GM23338 (cell line): ENCODE results near the gene SEMA5A. TPM values are rescaled to one million over a fixed set of nuclear protein-coding genes. Genes with fewer than 3 reads are reported as not detected.

Experiments used
- ATAC-seq: fragments of 200-7000 bp; cut with Tn5 transposase; 3 replicates; pipeline ENCODE4 v1.9.1; 2020
- DNase-seq: peaks from one replicate; pipeline ENCODE4 v3.0.0-alpha.2; 2015; ENCODE audit warnings: low spot score
- H2AFZ ChIP-seq: fragments of 200-600 bp; sonication (generic); 2 replicates; pipeline ENCODE4 v1.8.0; 2016; ENCODE audit warnings: antibody characterized with exemption, mild to moderate bottlenecking, moderate library complexity
- H3F3A ChIP-seq: fragments of 200-600 bp; sonication (generic); replicated peaks from 2 replicates; pipeline ENCODE4 v1.8.0; 2017; ENCODE audit warnings: antibody characterized with exemption, mixed run types, low read depth
- H3K27ac ChIP-seq: fragments of 200-600 bp; sonication (generic); 2 replicates; pipeline ENCODE4 v1.6.1; 2016; ENCODE audit warnings: low read depth
- H3K27me3 ChIP-seq: fragments of 200-600 bp; sonication (generic); 2 replicates; pipeline ENCODE4 v1.8.0; 2016; ENCODE audit warnings: mild to moderate bottlenecking, mixed run types, moderate library complexity; ENCODE audit not compliant: insufficient read depth
- H3K36me3 ChIP-seq: fragments of 200-600 bp; sonication (generic); 2 replicates; pipeline ENCODE4 v1.8.0; 2016; ENCODE audit warnings: mild to moderate bottlenecking; ENCODE audit not compliant: insufficient read depth
- H3K4me1 ChIP-seq: fragments of 200-600 bp; sonication (generic); 2 replicates; pipeline ENCODE4 v1.8.0; 2016; ENCODE audit warnings: mild to moderate bottlenecking, moderate library complexity; ENCODE audit not compliant: insufficient read depth
- H3K4me2 ChIP-seq: fragments of 200-600 bp; sonication (generic); 2 replicates; pipeline ENCODE4 v1.7.1; 2017; ENCODE audit warnings: mixed run types
- H3K4me3 ChIP-seq: fragments of 200-600 bp; sonication (generic); 2 replicates; pipeline ENCODE4 v1.6.1; 2016; ENCODE audit warnings: mixed run types
- H3K79me2 ChIP-seq: fragments of 200-600 bp; sonication (generic); replicated peaks from 2 replicates; pipeline ENCODE4 v1.8.0; 2017; ENCODE audit warnings: mild to moderate bottlenecking; ENCODE audit not compliant: insufficient read depth
- H3K9me2 ChIP-seq: fragments of 200-600 bp; sonication (generic); 2 replicates; pipeline ENCODE4 v1.8.0; 2017; ENCODE audit not compliant: insufficient read depth
- H4K20me1 ChIP-seq: fragments of 200-600 bp; sonication (generic); replicated peaks from 2 replicates; pipeline ENCODE4 v1.8.0; 2017; ENCODE audit warnings: mild to moderate bottlenecking; ENCODE audit not compliant: insufficient read depth
- H3K27ac Mint-ChIP-seq: 2 replicates; pipeline ENCODE4 v1.8.0; 2020; ENCODE audit warnings: inconsistent platforms, mild to moderate bottlenecking, moderate library complexity, mixed read lengths
- H3K27me3 Mint-ChIP-seq: 3 replicates; pipeline ENCODE4 v1.8.0; 2022; ENCODE audit warnings: low read depth, mild to moderate bottlenecking, moderate library complexity, mixed read lengths, inconsistent platforms; ENCODE audit not compliant: insufficient read depth, poor library complexity
- H3K36me3 Mint-ChIP-seq: 3 replicates; pipeline ENCODE4 v1.8.0; 2021; ENCODE audit warnings: low read depth, mild to moderate bottlenecking, inconsistent platforms, moderate library complexity, mixed read lengths
- H3K4me1 Mint-ChIP-seq: 3 replicates; pipeline ENCODE4 v1.8.0; 2020; ENCODE audit warnings: mild to moderate bottlenecking, inconsistent platforms, mixed read lengths
- H3K4me3 Mint-ChIP-seq: 3 replicates; pipeline ENCODE4 v1.8.0; 2021; ENCODE audit warnings: moderate library complexity, mild to moderate bottlenecking, inconsistent platforms, mixed read lengths
- H3K9me3 Mint-ChIP-seq: 3 replicates; pipeline ENCODE4 v1.8.0; 2020; ENCODE audit warnings: moderate library complexity, mild to moderate bottlenecking, inconsistent platforms, mixed read lengths
- CREB1 ChIP-seq: fragments of 250-450 bp; sonication (Bioruptor Pico); IDR thresholded peaks from 2 replicates; pipeline ENCODE4 v1.5.0; 2020; ENCODE audit warnings: low read depth, mild to moderate bottlenecking, moderate library complexity
- ETS1 ChIP-seq: IDR thresholded peaks from 2 replicates; pipeline ENCODE4 v1.6.1; 2016; ENCODE audit warnings: antibody characterized with exemption
- EZH2 ChIP-seq: fragments of 200-600 bp; sonication (generic); IDR thresholded peaks from one replicate; pipeline ENCODE4 v1.8.0; 2017; ENCODE audit warnings: antibody characterized with exemption, mild to moderate bottlenecking, low read depth; ENCODE audit not compliant: unreplicated experiment
- EZH2phosphoT487 ChIP-seq: fragments of 200-600 bp; sonication (generic); IDR thresholded peaks from one replicate; pipeline ENCODE4 v1.8.1; 2018; ENCODE audit warnings: antibody characterized with exemption; ENCODE audit not compliant: unreplicated experiment
- JUNB ChIP-seq: IDR thresholded peaks from one replicate; pipeline ENCODE4 v1.6.1; 2016; ENCODE audit warnings: antibody characterized with exemption; ENCODE audit not compliant: unreplicated experiment
- NANOG ChIP-seq: IDR thresholded peaks from 2 replicates; pipeline ENCODE4 v1.6.1; 2016; ENCODE audit warnings: antibody characterized with exemption, borderline replicate concordance
- REST ChIP-seq: IDR thresholded peaks from one replicate; pipeline ENCODE4 v1.6.1; 2018; ENCODE audit warnings: antibody characterized with exemption; ENCODE audit not compliant: unreplicated experiment
- polyA plus RNA-seq: library from polyadenylated mRNA; unstranded; fragments of >200 nt; fragmentation: Nextera tagmentation; extraction: Ambion mirVana; gene quantifications from 2 replicates; pipeline ENCODE4 v1.2.1, GENCODE V29; 2016
- total RNA-seq: library from RNA; depleted of rRNA; stranded (reverse); fragments of >200 nt; shearing (Covaris generic); gene quantifications from 2 replicates; pipeline ENCODE4 v1.2.3, GENCODE V29; 2014

Gene SEMA5A
- total and polyA plus RNA-seq, 2 experiments from 2014 or later: 2.1 to 8.1 TPM

GRCh38 chr5:9166202-9167112 is 379.4 kb downstream of the SEMA5A start (continued):
- TF ChIP-seq REST (no peak), CREB1 (CRISPR knock-in tag) (no peak), EZH2phosphoT487 (no peak), ETS1 (no peak), NANOG (no peak)

- no peak for DNase-seq
- Histone ChIP-seq H3K4me2 (no peak overlapping the region), H2AFZ (no peak overlapping the region), H3K27ac (no peak overlapping the region), H3K27me3 (no peaks in the 10 kb centered on the region), H3K9me2 (peaks cover 6% of the 10 kb centered on the region; the same call in 1 of the 2 replicates), H3K4me1 (peaks cover 12% of the 10 kb centered on the region; the same call in 1 of the 2 replicates), H3K4me3 (no peak overlapping the region), H3K36me3 (no peaks in the 10 kb centered on the region), H3F3A (no peaks in the 10 kb centered on the region), H3K79me2 (no peaks in the 10 kb centered on the region), H4K20me1 (no peaks in the 10 kb centered on the region)
- Mint-ChIP-seq H3K4me3 (no peak overlapping the region), H3K9me3 (no peaks in the 10 kb centered on the region), H3K27me3 (peaks cover 1% of the 10 kb centered on the region), H3K27ac (no peak overlapping the region), H3K4me1 (peaks cover 26% of the 10 kb centered on the region), H3K36me3 (no peaks in the 10 kb centered on the region)
- ATAC-seq: no peak
- no peak for TF ChIP-seq ETS1
- no peak for TF ChIP-seq CREB1 (CRISPR knock-in tag)
- no peak for TF ChIP-seq JUNB
- TF ChIP-seq EZH2: no peak
Measured at GRCh38 chr5:9165546-9165945, 380.3 kb downstream of the SEMA5A start.
